HepG2 (cell line): ENCODE measurements around the gene ACOX3. TPM values are rescaled to one million over a fixed set of nuclear protein-coding genes. Genes with fewer than 3 reads are reported as not detected.

ENCODE experiments used
- ATAC-seq: fragments of 200-7000 bp; cut with Tn5 transposase; 3 replicates; pipeline ENCODE4 v1.9.1; 2020; ENCODE audit warnings: mild to moderate bottlenecking, moderate library complexity
- BruUV-seq: library from RNA; stranded (reverse); fragments of 400-500 nt; replicated peaks from 2 replicates; lab custom pipeline; 2021; lab: Mats Ljungman, UMichigan
- CTCF ChIA-PET: fragments of 300-600 bp; formaldehyde crosslinking; extraction: SDS; loops from one replicate; lab custom pipeline; 2021; ENCODE audit warnings: low total read pairs, inconsistent platforms, low intra/inter-chr PET ratio; lab: Yijun Ruan, JAX
- POLR2A ChIA-PET: fragments of 350-600 bp; sonication (Branson Sonifier 250); formaldehyde crosslinking; loops from one replicate; lab custom pipeline; 2020; ENCODE audit warnings: antibody characterized with exemption, inconsistent platforms; lab: Yijun Ruan, JAX
- DNase-seq: peaks from one replicate; pipeline ENCODE4 v3.0.0-alpha.2; 2015; ENCODE audit warnings: low spot score
- FAIRE-seq: peaks from 3 replicates; lab custom pipeline; 2011; peaks lifted over from hg19 to GRCh38; lab: Jason Lieb, UNC
- H2AFZ ChIP-seq: one replicate; pipeline ENCODE4 v1.6.1; 2011; ENCODE audit warnings: low read length, inconsistent platforms
- H3K27ac ChIP-seq: fragments of 300-600 bp; 3 replicates; pipeline ENCODE4 v1.8.0; 2011; ENCODE audit warnings: mixed run types, mild to moderate bottlenecking, mixed read lengths, low read length, inconsistent platforms; ENCODE audit not compliant: insufficient read depth; ENCODE audit errors: extremely low read length
- H3K27me3 ChIP-seq, 2 experiments: fragments of 200-600 bp in 1 of 2; 2 replicates in 1 of 2; 3 replicates in 1 of 2; pipeline versions ENCODE4 v1.6.0 to v1.8.0; 2011; ENCODE audit warnings: low read length in 2 of 2, mild to moderate bottlenecking in 2 of 2, moderate library complexity in 2 of 2, inconsistent platforms in 1 of 2; ENCODE audit not compliant: insufficient read depth in 2 of 2, control insufficient read depth in 1 of 2
- H3K36me3 ChIP-seq, 2 experiments: fragments of 200-600 bp in 1 of 2; replicated peaks in 1 of 2; 2 replicates in 1 of 2; 3 replicates in 1 of 2; pipeline versions ENCODE4 v1.5.1 to v1.8.0; 2011; ENCODE audit warnings: low read length in 2 of 2, inconsistent platforms in 1 of 2; ENCODE audit not compliant: insufficient read depth in 2 of 2, control insufficient read depth in 1 of 2
- H3K4me1 ChIP-seq: 2 replicates; pipeline ENCODE4 v1.5.1; 2012; ENCODE audit warnings: low read length, inconsistent platforms; ENCODE audit not compliant: insufficient read depth
- H3K4me2 ChIP-seq: 2 replicates; pipeline ENCODE4 v1.6.0; 2011; ENCODE audit warnings: low read depth, low read length, inconsistent platforms
- H3K4me3 ChIP-seq, 3 experiments: fragments of 200-600 bp in 1 of 3; sonication (generic), shearing (Covaris generic) in 1 of 3; replicated peaks in 1 of 3; 2 replicates each; pipeline ENCODE4 v1.5.1; 2011 to 2016; ENCODE audit warnings: low read length in 3 of 3, inconsistent platforms in 2 of 3, low read depth in 2 of 3, mild to moderate bottlenecking in 2 of 3, control low read depth in 1 of 3, mixed read lengths in 1 of 3; ENCODE audit not compliant: insufficient read depth in 1 of 3
- H3K79me2 ChIP-seq: one replicate; pipeline ENCODE4 v1.6.1; 2011; ENCODE audit warnings: low read length, inconsistent platforms; ENCODE audit not compliant: insufficient read depth
- H3K9ac ChIP-seq: 2 replicates; pipeline ENCODE4 v1.6.0; 2011; ENCODE audit warnings: mild to moderate bottlenecking, low read depth, low read length, inconsistent platforms; ENCODE audit not compliant: insufficient read depth
- H3K9me3 ChIP-seq: 2 replicates; pipeline ENCODE4 v1.5.1; 2012; ENCODE audit warnings: mild to moderate bottlenecking, low read length
- H4K20me1 ChIP-seq: 2 replicates; pipeline ENCODE4 v1.6.0; 2011; ENCODE audit warnings: inconsistent platforms, mild to moderate bottlenecking, low read length, moderate library complexity; ENCODE audit not compliant: insufficient read depth
- BCL6 ChIP-seq: IDR thresholded peaks from 2 replicates; pipeline ENCODE4 v1.6.1; 2016; ENCODE audit warnings: missing genetic modification reagents, missing compliant biosample characterization
- E2F1 ChIP-seq: sonication (generic); formaldehyde crosslinking; IDR thresholded peaks from 2 replicates; pipeline ENCODE4 v1.5.0; 2020; ENCODE audit warnings: missing genetic modification reagents
- FOXM1 ChIP-seq: sonication (generic); formaldehyde crosslinking; IDR thresholded peaks from 2 replicates; pipeline ENCODE4 v1.5.0; 2020; ENCODE audit warnings: missing genetic modification reagents
- MED13 ChIP-seq: sonication (generic); formaldehyde crosslinking; IDR thresholded peaks from 2 replicates; pipeline ENCODE4 v1.5.0; 2020; ENCODE audit warnings: missing genetic modification reagents
- POLR2AphosphoS2 ChIP-seq: IDR thresholded peaks from 2 replicates; pipeline ENCODE4 v1.6.1; 2011; ENCODE audit warnings: low read depth, low read length, improper control_type of control experiment
- RNF219 ChIP-seq: sonication (generic); formaldehyde crosslinking; IDR thresholded peaks from 2 replicates; pipeline ENCODE4 v1.5.0; 2020; ENCODE audit warnings: mild to moderate bottlenecking, missing genetic modification reagents
- SALL2 ChIP-seq: sonication (generic); formaldehyde crosslinking; IDR thresholded peaks from 2 replicates; pipeline ENCODE4 v1.8.1; 2023; ENCODE audit warnings: mild to moderate bottlenecking, missing genetic modification reagents, inconsistent platforms
- SOX6 ChIP-seq, 2 experiments: fragments of 450-650 bp in 1 of 2; sonication (generic) in 1 of 2; formaldehyde crosslinking in 1 of 2; IDR thresholded peaks; 2 replicates each; pipeline versions ENCODE4 v1.4.0 to v1.6.1; 2017 to 2020; ENCODE audit warnings: antibody characterized with exemption in 1 of 2, mild to moderate bottlenecking in 1 of 2, missing genetic modification reagents in 1 of 2
- ZBTB14 ChIP-seq: sonication (generic); formaldehyde crosslinking; IDR thresholded peaks from 2 replicates; pipeline ENCODE4 v1.4.0; 2020; ENCODE audit warnings: missing genetic modification reagents
- ZNF24 ChIP-seq: fragments of 450-650 bp; IDR thresholded peaks from 2 replicates; pipeline ENCODE4 v1.6.1; 2017; ENCODE audit warnings: antibody characterized with exemption, mild to moderate bottlenecking
- ZNF3 ChIP-seq: IDR thresholded peaks from 2 replicates; pipeline ENCODE4 v1.7.0; 2017; ENCODE audit warnings: inconsistent platforms
- ZNF343 ChIP-seq: sonication (generic); formaldehyde crosslinking; IDR thresholded peaks from 2 replicates; pipeline ENCODE4 v1.4.0; 2020; ENCODE audit warnings: mild to moderate bottlenecking, missing genetic modification reagents
- ZNF530 ChIP-seq: sonication (generic); formaldehyde crosslinking; IDR thresholded peaks from 2 replicates; pipeline ENCODE4 v1.5.0; 2020; ENCODE audit warnings: low read depth, mild to moderate bottlenecking, missing genetic modification reagents
- WGBS: methylation state at CpG from one replicate; pipeline ENCODE4 v1.1.6; 2017; ENCODE audit warnings: low lambda C conversion rate; 5-methylcytosine and 5-hydroxymethylcytosine counted together
- in situ Hi-C: cut with HindIII; loops from 2 replicates; pipeline ENCODE4 v1.10.0; 2017; ENCODE audit warnings: low pct_unique_long_range_greater_than_20kb; ENCODE audit not compliant: extremely low pct_ligation_motif_present
- intact Hi-C: fragments of 100-400 bp; cut with micrococcal nuclease; formaldehyde crosslinking; loops from one replicate; pipeline ENCODE4 v1.10.0; 2022; ENCODE audit not compliant: unreplicated experiment
- polyA plus RNA-seq, 8 experiments: library from polyadenylated mRNA; depleted of rRNA in 3 of 8; stranded (reverse) in 7 of 8; unstranded in 1 of 8; fragments of >200 nt; fragmentation: Illumina TruSeq in 4 of 8; extraction: Trizol in 4 of 8; gene quantifications; 2 replicates each; pipeline versions ENCODE4 v1.2.1 to v1.2.3, GENCODE V29; 2011 to 2016; ENCODE audit warnings: low read depth in 4 of 8, missing spikeins in 1 of 8, mixed read lengths in 1 of 8; ENCODE audit not compliant: insufficient read depth in 1 of 8
- total RNA-seq, 5 experiments: library from RNA; depleted of rRNA; stranded (reverse); fragments of >200 nt; fragmentation: Illumina TruSeq; extraction: Trizol; gene quantifications; 2 replicates each; pipeline ENCODE4 v1.2.3, GENCODE V29; 2016; ENCODE audit warnings: low read depth in 1 of 5

The ACOX3 gene
- total and polyA plus RNA-seq, 2 of the 13 experiments (the other 11 are each of a cell fraction or from before 2014, with no cell fraction given) = 4.2 to 17.8 TPM

GRCh38 chr4:8467016-8467415 lies 26.5 kb upstream of the ACOX3 start:
- FAIRE-seq = no peak
- DNase-seq = no peak

GRCh38 chr4:8465615-8466611 lies 25.4 kb upstream of the ACOX3 start:
- H3K27me3 ChIP-seq = no peaks in the 10 kb centered on the region
- H2AFZ ChIP-seq = no peak overlapping the region
- in situ Hi-C loops (no loop called here), intact Hi-C loops (no loop called here)
- H3K36me3 ChIP-seq = peaks cover 19 to 50% of the 10 kb centered on the region in 2 experiments
- WGBS = 96% methylated on average over 12 of the region's 31 CpGs
- DNase-seq = no peak
- H3K79me2 ChIP-seq = no peaks in the 10 kb centered on the region
- CTCF ChIA-PET = no interaction called here
- POLR2A ChIA-PET = no interaction called here
- no peaks in the 10 kb centered on the region for H3K9me3 ChIP-seq
- ATAC-seq = no peak
- H3K4me2 ChIP-seq = no peak overlapping the region
- no peak overlapping the region for H3K9ac ChIP-seq
- TF ChIP-seq ZNF530 (CRISPR knock-in tag) = no peak
- no peak for TF ChIP-seq SOX6 (IDR thresholded peaks at IDR 0.05)
- no peak for TF ChIP-seq SOX6 (CRISPR knock-in tag; IDR thresholded peaks at IDR 0.05)
- no peak for TF ChIP-seq SALL2
- no peak for TF ChIP-seq BCL6
- no peak for TF ChIP-seq ZNF3 (CRISPR knock-in tag)
- TF ChIP-seq MED13 (CRISPR knock-in tag) = no peak
- TF ChIP-seq E2F1 (CRISPR knock-in tag) = no peak
- no peak for TF ChIP-seq RNF219 (CRISPR knock-in tag)
- no peak for TF ChIP-seq FOXM1 (CRISPR knock-in tag)
- H3K4me3 ChIP-seq = no peak overlapping the region
- H3K4me1 ChIP-seq = 0 out of 2 replicates have a peak, but pooled peaks cover under 1% of the 10 kb centered on the region
- FAIRE-seq = no peak
- H3K27ac ChIP-seq = no peak overlapping the region
- no TSS peak for BruUV-seq
- H4K20me1 ChIP-seq = no peaks in the 10 kb centered on the region

More at GRCh38 chr4:8467016-8467415, 26.5 kb upstream of the ACOX3 start:
- Histone ChIP-seq H4K20me1 (no peaks in the 10 kb centered on the region), H2AFZ (no peak overlapping the region), H3K9ac (no peak overlapping the region), H3K4me1 (no peaks in the 10 kb centered on the region), H3K9me3 (no peaks in the 10 kb centered on the region), H3K27me3 (no peaks in the 10 kb centered on the region), H3K36me3 (peaks cover 19 to 50% of the 10 kb centered on the region in 2 experiments), H3K79me2 (no peaks in the 10 kb centered on the region), H3K27ac (no peak overlapping the region), H3K4me2 (no peak overlapping the region), H3K4me3 (no peak overlapping the region)
- CTCF ChIA-PET = no interaction called here
- 95% methylated on average over 17 of the region's 18 CpGs for WGBS
- POLR2A ChIA-PET = no interaction called here
- intact Hi-C loops = no loop called here
- no TSS peak for BruUV-seq
- no peak for ATAC-seq
- in situ Hi-C loops = no loop called here
- TF ChIP-seq ZBTB14 (CRISPR knock-in tag) (no peak), ZNF24 (no peak), POLR2AphosphoS2 (no peak), ZNF343 (CRISPR knock-in tag) (no peak)
